GM21447 (cell line): ENCODE data around the gene JKAMP.

ENCODE experiments used
- ATAC-seq: cut with Tn5 transposase; IDR thresholded peaks from one replicate; pipeline ENCODE4 v1.9.1; 2021; ENCODE audit not compliant: unreplicated experiment

The JKAMP gene

DNA sequence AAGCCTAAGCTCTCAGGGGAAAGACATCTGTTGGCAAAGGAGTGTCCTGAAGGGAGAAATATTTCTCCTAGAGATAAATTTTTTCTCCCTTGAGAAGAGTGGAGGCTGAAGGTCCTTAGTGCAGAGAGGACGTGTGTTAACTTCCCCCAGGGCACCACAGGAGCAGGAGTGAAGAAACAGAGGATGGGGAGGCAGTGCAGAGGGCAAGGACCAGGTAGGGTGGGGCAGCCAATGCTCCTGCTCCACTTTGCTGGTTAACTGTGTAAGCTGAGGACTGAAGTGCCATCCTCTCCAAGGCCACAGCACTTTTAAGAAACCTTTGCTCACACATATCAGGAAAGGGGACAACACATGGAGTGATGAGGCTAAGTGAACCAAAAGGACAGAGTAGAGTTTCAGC is 4.2 kb upstream of the JKAMP start:
- no peak for ATAC-seq

GRCh38 chr14:59481407-59481806 is 2.9 kb upstream of the JKAMP start:
- no peak for ATAC-seq

- ATAC-seq = no peak
Observed at GRCh38 chr14:59481871-59482540, 2.3 kb upstream of the JKAMP start.

- no peak for ATAC-seq
Observed at GRCh38 chr14:59482541-59483331, 1.6 kb upstream of the JKAMP start.

- ATAC-seq = no peak
Observed at GRCh38 chr14:59483363-59483762, 954 bp upstream of the JKAMP start.

DNA sequence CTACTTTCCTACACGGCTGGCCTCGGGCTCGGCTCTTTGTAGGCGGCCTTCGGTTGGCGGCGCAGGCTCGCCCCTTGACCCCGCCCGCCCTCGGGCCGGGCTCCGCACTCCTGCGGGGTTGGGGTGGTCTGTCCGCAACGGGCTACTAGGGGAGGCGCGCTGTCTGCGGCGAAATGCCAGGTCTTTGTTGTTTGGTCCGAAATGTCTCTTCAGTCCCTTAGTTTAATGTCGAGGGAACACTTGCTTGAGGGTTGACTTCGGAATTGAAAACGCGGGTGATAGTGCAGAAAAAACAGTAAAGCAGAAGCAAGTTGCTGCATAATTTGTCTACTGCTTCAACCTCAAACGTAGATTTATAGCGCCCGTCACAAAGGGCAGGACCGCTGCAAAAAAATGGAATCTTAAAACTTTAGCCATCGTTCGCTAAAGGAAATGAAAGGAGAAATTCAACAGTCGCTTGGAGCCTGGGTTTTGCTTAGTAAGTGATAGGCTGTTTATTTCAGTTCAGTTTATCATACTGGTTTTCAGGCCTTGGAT is 390 bp downstream of the JKAMP start:
- peak; percentile 40 for ATAC-seq

DNA sequence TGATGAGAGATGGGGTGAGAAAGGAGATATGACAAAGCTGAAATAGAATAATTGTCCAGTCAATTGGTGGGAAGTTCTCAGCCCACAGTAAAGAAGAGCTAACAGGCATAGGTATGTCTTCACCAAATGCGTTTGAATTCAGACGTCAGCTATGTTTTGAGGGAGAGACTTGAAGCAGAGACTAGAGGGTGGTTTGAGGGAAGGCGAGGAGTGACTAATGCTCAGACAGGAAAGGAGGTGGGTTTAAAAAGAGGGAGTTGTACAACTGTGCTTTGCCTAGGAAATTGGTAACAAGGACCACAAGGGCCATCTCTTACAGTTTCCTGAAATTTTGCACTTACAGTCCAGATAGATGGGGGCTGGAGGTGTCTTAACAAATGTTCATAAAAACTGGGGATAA is 6.4 kb downstream of the JKAMP start:
- no peak for ATAC-seq

DNA sequence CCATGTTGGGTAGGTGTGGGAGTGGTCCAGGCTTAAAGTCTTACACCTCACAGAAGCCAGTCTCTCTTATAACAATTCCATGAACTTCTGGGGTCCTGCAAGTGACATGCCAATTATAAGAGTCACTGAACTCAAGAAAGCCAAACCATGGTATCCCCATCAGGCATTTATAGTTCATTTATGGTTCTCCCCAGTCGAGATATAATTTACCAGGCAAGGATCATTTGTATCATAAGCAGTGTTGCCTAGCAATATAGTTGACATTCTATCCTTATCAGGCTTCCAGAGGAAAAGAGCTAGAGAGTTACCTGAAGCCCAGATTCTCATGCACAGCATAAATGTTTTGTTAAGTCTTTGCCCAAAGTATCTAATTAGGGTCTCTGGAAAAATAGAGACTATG is 8.1 kb downstream of the JKAMP start:
- ATAC-seq = no peak

- ATAC-seq = no peak
Observed at GRCh38 chr14:59500732-59501131, 16.4 kb downstream of the JKAMP start.

GRCh38 chr14:59503256-59503655 is 18.9 kb downstream of the JKAMP start:
- no peak for ATAC-seq

DNA sequence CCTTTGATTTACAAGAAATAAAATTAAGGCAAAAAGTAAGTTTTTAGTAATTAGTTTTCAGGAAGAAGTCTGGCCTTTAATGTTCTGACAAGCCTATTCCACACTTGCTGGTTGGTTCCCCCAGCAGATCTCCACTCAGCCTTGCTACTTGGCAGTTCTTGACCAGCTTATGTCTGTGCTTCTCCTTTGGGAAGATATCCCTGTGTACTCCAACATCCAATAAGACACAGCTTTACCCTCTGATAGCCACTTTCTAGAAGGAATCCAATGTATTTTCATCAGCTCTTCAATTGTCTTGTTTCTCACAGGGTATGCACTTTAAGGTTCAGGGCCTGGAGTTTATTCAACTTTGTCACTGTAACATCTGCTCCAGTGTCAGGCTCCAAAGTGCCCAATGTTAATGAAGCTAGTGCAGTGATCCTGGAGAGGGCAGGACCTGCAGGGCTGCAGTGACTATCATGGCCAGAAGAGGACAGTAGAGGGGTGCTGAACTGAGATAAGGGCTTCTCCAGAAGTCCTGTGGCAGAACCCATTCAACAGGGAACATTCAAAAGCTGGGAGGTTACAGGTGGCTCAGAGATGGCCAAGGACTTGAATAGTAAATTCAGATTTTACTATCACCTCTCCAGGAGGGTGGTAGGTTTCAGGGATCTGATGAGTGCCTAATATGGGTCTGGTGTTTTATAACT is 22.9 kb downstream of the JKAMP start:
- peak; percentile 81 for ATAC-seq

- ATAC-seq = no peak
Observed at GRCh38 chr14:59507752-59508103, 23.4 kb downstream of the JKAMP start.

DNA sequence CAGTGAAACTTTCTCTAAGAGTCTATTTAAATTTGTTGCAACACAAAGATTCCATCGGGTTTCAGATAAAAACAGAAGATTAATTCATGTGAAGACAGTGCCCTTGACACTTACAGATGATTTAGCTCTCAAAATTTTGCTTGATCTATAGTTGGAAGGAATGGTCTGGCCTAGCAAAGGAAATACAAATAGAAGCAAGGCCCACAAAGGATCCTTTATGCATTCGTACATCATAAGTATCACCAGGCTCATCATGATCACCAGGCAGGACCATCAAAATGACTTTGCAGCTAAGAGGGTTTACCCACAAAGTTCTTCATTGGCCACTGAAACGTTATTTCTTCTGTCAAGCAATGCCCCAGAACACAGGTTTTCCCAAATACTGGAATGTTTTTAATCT is 24.8 kb downstream of the JKAMP start:
- ATAC-seq = no peak

DNA sequence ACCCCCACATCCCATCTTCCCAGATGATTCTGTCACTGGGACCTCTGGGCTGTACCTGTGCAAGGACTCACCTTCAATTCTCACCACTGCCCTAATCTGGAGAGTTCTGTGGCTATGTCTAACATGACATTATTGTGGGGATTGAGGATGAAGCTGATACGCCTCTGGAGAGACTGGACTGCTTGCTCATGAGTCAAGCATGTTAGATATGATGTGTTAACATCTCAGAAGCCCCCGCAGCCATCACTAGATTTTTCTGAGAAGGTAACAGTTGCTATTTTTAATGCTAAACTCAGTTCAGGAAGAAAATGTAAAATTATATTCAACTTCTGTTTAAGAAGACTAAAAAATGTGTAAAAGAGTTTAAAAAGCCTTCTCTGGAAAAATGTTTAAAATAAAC is 25.7 kb downstream of the JKAMP start:
- no peak for ATAC-seq

DNA sequence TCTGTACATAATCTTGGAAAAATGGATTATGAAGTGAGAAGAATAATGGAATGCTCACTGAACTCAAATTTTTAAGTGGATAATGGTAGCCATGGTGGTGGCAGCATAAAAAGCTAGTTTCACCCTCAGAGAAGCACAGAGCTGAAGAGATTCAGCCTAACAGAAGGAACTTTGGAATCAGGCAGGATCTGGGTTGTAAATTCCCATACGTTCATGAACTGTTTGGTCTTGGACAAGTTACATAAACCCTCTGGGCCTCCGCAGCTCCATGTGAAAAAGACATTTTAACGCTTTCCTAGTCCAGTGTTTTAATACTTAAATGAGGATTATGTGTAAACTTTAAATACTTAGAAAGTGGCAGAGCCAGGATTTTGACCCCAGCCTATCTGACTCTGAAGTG is 26.6 kb downstream of the JKAMP start:
- no peak for ATAC-seq

- no peak for ATAC-seq
Observed at GRCh38 chr14:59511916-59512575, 27.7 kb downstream of the JKAMP start.

- no peak for ATAC-seq
Observed at GRCh38 chr14:59520224-59520623, 35.9 kb downstream of the JKAMP start.

DNA sequence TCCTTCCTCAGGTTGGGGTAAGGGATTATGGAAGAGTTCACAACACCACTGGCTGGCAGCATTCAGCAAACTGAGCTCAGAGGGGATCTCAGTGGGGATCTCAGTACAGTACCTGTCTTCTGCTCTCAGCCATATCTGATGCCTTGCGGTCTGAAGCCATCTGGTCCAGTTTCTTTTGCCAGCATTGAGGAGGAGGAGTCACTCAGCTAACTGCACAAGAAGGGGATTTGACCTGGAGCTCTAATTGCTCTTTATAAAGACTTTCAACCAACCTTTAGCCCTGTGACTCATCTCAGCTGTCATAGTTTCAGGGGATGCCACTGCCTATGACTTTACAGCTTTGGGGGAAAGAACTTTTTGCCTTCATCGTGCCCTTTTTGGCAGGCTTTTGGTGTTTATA is 44.9 kb downstream of the JKAMP start:
- ATAC-seq = no peak

DNA sequence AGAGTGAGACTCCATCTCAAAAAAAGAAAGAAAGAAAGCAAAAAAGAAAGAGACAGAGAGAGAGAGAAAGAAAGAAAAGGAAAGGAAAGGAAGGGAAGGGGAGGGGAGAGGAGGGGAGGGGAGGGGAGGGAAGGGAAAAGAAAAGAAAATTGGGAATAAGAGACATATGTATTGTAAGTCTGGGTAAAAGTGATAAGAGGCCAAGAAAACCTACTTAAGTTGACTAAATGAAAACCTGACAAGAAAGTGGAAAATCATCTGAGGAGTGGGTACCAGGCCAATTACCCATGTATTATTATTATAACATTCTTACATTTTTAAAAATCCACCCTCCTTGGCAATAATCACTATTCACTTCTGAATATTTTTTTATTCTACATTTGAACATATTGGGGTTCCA is 46.0 kb downstream of the JKAMP start:
- no peak for ATAC-seq

DNA sequence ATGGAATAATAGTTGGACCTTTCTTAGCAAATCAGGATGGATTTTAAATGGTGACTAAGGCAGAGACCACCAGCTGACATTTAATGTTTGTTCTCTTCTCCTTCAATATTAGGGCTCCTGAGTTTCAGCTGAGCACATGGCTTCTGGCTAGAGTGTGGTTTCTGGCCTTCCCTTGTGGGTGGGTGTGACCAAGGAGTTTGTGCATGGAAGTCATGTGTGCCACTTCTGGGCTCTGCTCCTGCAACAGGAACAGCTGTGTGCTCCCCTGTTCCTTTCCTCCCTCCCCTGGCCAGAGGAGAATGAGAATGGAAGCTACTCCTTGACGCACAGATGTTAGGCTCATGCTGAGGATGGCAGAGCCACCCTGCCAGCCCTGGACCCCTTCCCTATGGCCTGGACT is 48.1 kb downstream of the JKAMP start:
- no peak for ATAC-seq

DNA sequence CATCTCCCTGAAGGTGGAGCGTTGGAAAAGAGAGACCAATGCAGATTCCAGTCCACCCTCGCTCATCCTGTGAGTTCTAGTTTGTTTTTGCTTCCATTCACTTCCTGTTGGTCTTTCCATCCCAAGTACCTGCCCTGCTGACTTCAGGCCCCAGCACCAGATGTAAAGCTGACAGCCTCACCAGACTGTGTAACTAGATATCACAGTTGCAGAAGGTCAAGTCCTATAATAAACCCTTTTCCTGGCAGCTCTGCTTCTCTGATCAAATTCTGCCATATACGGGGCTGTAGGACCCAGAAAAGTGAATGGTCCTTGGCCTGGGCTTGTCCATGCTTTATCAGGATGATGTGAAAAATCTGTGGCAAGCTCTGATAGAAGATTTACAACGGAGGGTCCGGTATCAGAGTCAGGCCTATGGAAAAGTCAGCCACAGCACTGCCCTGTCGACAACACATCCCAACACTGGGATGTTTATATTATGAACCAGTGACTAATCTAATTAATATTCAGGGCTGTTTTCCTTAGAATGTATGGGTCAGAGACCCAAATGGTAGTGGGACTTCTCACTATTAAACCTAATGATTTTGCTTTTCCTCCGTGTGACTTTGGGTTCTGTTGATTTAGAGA is 50.2 kb downstream of the JKAMP start:
- no peak for ATAC-seq
